ENCODE measurements around the gene AKAP13.

GRCh38 chr15:85482894-85483293, 102.5 kb downstream of the AKAP13 start:
- no peak for TF ChIP-seq POLR2A (IDR thresholded peaks at IDR 0.05)
- TF ChIP-seq CTCF (IDR thresholded peaks at IDR 0.05): no peak
